ACHN (cell line): ENCODE results near the gene TFDP1.

Experiments used
- DNase-seq: peaks from one replicate; pipeline ENCODE4 v3.0.0-alpha.2; 2015
- in situ Hi-C: cut with HindIII; loops from 2 replicates; pipeline ENCODE4 v1.10.0; 2017; ENCODE audit warnings: low sequenced_read_pairs, low pct_ligation_motif_present, low pct_unique_long_range_greater_than_20kb

TFDP1 gene

DNA sequence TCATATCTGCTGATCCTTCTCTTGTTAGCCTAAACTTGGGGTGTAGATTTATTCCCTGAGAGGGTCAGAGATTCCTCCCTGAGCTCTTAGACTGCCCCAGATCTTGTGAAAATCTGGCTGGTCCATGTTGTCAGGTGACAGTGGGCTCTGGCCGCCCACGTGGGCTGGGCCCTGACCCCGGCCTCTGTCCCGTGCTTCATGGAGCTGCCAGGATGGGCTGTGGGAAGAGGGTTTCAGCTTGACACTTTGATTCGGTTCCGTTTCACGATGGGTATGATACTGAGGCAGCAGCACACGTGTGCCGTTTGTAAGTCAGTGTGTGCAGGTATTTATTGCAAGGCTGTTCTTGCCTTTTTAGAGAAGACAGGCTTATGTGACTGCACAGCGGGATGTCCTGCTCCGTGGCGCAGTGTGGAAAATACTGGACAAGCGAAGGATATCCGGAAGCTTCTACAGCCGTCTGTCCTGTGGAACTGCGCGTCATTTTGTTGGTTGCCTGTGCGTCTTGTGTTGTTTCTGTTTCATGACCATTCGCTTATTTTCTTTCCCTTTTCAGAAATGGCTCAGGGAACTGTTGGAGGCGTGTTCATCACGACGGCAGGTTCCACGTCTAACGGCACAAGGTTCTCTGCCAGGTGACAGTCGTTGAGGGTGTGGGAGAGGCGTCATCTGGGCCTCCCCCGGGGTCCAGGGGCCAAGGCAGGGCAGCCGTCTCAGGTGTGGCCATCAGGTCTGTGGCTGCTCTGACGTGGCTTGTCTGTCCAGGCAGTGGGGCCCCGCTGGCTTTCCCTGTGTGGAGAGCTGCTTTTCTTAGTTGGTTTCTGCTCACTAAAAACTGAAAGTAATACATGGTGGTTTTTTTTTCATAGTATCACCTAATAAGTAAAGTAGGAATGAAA lies 53.0 kb downstream of the TFDP1 start:
- in situ Hi-C loops = no loop called here

DNA sequence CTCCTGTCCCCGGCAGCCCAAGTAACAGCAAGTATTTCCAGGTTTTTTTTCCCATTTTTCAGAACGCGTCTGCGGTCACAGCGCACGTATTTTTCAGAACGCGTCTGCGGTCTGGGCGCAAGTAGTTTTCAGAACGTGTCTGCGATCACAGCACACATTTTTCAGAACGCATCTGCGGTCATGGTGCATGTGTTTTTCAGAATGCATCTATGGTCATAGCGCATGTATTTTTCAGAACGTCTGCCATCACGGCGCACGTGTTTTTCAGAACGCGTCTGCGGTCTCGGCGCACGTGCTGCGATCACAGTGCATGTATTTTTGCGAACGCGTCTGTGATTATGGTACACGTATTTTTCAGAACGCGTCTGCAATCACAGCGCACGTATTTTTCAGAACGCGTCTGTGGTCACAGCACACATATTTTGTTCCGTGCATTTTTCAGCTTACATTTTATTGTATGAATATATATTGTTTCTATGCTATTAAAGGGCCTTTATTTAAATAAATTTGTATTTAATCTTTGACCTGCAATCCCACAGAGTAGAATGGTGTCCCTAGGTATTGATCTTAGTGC lies 53.7 kb downstream of the TFDP1 start:
- in situ Hi-C loops = no loop called here
- DNase-seq = no peak

More for the DNA sequence above, 53.0 kb downstream of the TFDP1 start:
- no peak for DNase-seq

DNA sequence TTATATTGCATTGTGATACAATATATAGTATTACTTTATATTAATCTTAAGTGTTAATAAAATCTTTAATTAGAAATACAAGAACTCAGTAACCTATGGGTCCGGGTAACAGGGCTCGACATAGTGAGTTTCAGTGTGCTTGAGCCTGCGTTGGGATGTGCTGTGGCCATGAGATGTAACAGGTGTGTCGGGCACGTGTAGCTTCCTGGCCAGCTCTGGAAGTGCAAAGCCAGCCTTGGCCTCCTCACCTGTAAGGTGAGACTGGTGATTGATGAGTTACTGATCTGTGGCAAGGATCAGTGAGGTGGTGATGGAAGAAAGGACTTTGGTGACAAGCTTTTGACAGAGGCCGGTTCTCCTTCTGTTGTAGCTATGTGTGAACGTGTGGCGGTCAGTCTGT lies 54.3 kb downstream of the TFDP1 start:
- in situ Hi-C loops = no loop called here
- DNase-seq = no peak

DNA sequence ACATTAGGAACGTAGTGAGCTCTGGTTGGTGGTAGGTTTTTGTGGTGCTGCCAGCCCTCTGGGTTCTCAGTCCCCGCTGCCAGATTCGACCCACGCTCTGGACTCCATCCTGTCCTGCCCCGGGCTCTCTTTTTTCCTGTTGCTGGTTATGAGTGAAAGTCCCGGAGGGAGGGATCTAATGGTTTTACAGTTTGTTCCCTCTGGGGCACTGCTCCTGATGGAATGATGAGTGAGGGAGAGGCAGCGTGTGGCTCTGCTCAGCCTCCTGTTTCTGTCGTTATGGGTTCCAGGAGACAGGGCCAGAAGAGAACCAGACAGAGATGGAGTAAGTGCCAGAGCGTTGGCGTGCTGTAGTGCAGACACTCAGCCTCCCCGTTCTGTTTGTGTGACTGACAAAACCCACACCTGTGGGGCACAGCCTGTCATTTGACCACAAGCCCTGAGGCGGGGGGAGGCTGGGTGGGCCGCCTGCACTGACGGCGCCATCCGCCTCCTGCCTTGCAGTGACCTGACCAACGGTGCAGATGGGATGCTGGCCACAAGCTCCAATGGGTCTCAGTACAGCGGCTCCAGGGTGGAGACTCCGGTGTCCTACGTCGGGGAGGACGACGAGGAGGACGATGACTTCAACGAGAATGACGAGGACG lies 55.2 kb downstream of the TFDP1 start:
- DNase-seq = no peak
- in situ Hi-C loops = no loop called here

DNA sequence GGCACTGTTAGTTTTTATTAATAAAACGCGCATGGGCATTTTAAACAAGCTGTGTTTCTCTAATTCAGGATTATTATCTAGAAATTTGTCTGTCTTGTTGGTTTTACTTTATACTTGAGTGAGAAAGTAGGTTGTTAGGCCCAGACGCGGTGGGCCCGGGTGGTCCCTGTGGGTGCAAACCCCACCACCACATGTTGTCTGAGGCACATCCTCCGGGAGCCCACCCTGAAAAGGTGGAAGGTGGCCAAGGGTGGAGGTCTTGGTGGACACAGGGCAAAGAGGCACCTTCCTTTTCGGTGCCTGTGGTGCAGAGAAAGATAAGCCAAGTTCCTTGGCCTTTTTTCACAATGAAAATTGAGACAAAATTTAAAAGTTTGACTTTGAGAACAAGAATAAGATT lies 56.9 kb downstream of the TFDP1 start:
- in situ Hi-C loops = no loop called here
- no peak for DNase-seq

DNA sequence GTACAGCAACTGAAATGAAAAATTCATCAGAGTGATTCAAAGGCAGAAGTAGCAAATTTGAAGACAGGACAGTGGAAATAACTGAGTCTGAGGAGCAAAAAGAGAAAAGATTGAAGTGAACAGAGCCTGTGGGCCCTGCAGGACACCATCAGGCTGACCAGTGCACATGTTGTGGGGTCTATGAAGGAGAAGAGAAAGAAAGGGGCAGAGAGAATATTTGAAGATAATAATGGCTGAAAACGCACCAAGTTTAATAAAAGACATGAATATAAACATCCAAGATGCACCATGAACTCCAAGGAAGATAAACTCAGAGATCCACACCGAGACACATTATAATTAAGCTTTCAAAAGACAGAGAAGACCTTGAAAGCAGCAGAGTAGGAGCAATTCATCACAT lies 58.0 kb downstream of the TFDP1 start:
- in situ Hi-C loops = no loop called here
- no peak for DNase-seq

DNA sequence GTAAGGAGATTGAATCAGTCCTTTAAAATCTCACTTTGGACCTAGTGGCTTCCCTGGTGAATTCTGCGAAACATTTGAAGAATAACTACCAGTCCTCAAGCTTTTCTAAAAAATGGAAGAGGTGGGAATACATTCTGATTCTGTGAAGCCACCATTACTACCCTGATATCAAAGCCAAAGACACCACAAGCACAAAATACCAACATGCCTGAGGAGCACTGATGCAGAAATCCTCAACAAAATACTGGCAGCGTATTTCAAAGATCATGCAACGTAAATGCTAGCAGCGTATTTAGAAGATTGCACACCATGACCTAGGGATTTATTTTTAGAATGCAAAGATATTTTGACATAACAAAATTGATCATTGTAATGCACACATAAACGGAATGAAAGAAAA lies 59.0 kb downstream of the TFDP1 start:
- in situ Hi-C loops = no loop called here

DNA sequence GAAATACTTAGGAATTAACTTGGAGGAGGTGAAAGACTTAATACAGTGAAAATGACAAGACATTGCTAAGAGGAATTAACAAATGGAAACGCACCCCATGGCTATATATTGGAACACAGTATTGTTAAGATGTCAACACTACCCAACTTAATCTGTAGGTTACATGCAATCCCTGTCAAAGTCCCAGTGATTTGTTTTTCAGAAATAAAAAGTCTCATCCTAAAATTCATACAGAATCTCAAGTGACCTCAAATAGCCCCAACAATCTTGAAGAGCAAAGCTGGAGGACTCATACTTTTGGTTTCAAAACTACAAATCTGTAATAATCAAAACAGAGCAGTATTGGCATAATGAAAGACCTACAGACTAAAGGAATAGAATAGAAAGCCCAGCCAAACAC lies 60.2 kb downstream of the TFDP1 start:
- in situ Hi-C loops = no loop called here
- no peak for DNase-seq

More for the DNA sequence above, 59.0 kb downstream of the TFDP1 start:
- DNase-seq = peak; percentile 72

DNA sequence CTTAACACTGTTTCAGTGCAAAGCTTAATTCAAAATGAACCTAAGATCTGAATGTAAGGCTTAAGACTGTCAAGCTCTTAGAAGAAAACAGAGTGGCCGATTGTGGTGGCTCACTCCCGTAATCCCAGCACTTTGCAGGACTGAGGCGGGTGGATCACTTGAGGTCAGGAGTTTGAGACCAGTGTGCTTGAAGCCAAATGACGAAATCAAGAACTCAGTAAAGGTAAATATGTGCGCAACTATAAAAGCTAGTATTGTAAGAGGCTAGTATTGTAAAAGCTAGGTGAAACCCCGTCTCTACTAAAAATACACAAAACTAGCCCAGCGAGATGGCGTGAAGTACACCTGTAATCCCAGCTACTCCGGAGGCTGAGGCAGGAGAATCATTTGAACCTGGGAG lies 60.8 kb downstream of the TFDP1 start:
- in situ Hi-C loops = no loop called here
- no peak for DNase-seq

DNA sequence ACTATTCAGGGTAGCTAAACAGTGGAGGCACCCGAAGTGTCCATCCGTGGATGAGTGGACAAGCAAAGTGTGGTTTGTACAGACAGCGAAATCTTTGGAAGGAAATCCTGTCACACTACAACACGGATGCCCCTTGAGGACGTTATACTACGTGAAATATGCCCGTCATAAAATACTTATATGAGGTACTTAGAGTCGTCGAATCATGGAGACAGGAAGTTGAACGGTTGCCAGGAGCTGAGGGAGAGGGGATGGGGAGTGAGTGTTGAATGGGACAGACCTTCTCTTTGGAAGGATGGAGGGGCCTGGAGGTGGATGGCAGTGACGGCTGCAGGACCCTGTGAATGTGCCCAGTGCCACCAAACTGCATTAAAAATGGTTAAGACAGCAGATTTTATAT lies 61.8 kb downstream of the TFDP1 start:
- no peak for DNase-seq
- in situ Hi-C loops = no loop called here

DNA sequence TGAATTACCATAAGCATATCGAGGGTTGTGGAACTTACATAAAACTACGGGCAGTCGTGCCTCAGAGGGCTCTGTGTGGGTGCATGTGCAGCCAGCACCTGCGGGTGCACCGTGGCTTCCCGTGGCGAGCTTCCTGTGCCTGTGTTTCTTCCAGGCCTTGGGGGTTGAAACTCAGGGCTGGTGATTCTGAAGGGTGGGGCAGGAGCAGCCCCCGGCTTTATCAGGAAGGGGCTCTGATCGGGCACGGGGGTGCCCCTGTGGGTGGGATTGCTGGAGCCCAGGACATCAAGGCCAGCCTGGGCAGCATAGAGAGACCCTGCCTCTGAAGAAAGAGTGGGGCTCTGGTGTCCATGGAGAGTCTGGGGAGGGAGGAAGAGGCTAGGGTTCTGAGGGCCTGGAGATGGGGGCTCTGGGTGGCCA lies 62.4 kb downstream of the TFDP1 start:
- DNase-seq = no peak
- in situ Hi-C loops = no loop called here

DNA sequence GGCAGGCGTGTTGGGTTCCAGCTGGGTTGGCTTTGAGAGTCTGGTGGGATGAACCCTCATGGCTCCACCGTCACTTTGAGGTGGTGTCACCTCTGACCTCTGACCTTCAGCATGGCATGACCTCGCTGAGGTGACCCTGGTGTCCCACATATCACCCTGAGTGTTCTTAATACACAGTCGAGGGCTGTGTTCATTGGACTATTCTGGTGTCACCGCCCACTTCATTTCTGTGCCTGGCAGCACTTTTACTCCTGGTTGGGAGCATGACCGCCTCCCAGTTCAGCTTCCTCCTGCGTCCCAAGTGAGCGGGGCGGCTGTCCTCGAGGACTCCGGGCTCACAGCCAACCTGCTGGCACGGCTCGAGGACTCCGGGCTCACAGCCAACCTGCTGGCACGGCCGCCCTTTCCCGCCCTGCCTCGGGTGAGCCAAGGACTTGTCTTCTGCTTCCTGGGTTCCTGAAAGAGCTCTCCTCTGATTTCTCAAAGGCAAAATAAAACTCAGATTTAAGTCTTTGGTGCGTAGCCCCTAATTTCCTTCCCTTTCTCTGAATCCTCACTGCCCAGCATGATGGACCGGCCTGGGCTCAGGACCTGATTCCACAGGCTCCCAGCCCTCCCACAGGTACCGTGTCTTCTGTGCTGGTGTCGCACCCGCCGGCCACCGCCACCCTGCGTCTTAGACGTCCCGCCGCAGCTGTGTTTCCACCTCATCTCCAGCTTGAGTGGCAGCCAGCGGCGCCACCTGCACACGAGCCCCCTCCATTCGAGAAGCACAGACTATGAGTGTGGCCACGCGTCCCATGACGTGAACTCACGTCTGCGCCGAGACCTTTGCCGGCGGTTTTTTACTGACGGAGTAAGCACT lies 63.0 kb downstream of the TFDP1 start:
- in situ Hi-C loops = no loop called here
- peak; percentile 76 for DNase-seq

DNA sequence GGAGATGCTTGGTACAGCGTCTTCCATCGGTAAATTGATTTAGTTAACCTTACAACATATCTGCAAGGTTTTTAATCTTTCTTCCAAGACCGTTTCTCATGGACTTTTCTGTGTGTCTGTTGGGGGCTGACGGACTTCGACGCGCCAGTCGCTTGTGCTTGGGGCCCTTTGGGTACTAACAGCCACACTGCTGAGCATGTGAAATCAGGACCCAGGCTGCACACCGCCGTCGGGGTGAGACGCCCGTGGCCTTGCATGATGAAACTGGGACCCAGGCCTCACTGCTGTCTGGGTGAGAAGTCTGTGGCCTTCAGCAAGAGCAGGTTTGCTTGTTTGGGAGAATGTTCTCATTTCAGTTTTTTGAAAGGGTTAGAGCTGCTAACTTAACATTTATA lies 63.7 kb downstream of the TFDP1 start:
- no peak for DNase-seq
- in situ Hi-C loops = no loop called here

DNA sequence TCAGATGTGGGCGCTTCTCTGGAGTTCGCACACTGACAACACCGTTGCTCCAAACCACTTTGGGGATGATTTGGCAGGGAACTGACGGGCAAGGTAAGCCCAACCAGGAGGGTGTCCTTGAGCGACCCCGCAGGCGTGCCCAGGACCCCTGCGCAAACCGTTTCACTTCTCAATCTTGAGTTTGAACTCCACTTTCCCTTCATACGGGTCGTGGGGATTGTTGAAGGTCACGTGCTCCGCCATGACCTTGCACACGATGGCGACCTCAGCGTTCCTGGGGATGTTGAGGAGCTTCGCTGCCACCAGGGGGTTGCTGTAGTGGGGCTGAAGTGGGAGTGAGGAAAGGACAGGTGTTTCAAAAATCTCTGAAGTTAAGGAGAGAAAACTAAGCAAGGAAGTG lies 64.7 kb downstream of the TFDP1 start:
- DNase-seq = no peak
- in situ Hi-C loops = no loop called here

DNA sequence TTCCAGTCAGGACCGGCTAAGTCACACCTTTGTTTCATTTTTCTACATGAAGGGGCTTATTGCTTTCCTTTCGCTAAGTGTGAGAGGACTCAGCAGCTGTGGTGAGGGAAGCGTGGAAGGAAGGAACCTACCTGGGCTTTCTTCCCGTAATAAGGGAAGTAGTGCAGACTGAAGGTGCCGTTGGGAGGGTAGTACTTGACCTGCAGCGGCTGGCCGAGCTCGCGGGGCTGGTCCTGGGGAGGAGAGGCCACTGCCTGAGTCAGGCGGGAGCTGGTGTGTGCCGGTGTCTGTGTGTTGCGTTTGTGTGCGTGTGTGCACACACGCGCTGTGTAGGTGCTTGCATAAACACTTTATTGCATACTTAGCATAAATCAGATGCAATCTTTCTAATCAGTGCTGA lies 65.7 kb downstream of the TFDP1 start:
- no peak for DNase-seq
- in situ Hi-C loops = no loop called here

DNA sequence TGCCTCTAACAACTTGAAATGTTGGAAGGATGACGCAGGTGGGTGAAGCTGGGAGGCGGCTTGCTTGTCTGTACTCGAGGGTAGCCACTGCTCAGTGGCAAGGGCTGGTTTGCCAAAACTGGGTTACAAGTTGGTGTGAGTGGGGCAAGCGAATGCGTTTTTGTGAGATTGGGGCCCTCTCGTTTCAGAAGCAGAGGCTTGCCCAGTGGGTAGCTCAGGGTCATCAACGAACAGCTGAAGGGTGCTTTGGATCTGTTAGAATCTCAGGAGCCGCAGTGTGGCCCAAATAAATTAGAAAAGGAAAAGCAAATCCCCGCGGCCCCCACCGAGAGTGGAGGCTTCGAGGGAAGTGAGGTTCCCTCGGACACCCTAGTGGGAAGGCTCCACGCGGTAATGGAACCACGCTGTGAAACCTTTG lies 66.2 kb downstream of the TFDP1 start:
- in situ Hi-C loops = no loop called here
- no peak for DNase-seq

DNA sequence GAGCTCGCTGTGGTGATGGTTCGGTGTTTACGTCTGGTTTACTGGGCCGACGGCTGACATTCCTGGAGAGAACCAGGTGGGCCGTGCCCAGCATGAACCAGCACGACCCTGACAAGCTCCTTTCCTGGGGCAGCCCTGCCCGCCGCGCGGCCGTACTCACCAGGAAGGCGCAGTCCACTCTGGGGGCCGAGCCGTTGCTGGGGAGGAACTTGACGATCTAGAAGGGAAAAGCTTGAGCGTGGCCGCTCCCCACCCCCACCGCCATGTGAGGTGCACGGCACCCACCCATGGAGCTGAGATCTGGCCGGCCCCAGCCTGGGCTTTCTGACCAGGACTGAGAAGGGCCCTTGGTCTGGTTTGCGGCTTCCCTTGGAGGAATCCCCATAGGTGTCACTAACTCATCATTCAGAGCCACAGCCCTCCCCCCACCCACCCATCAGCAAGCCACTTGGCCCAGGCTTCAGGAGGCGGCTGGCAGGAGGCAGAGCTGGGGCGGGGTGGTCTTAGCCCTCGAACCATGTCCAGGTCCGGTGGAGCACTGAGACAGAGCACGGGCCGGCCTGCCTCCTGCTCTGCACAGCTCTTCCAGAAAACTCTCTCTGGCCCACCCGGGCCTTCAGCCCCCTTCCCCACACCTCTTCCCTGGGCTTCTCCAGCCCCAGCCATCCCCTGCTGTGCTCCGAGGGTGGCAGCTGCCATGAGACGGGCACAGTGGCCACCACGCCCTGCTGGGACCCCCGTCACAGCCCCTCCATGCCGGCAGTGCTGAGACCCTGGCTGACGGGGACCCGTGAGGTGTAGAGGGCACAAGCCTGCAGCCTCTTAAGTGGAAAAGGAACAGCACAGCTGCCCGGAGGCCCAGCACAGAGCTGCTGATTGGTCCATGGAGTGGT lies 67.2 kb downstream of the TFDP1 start:
- in situ Hi-C loops = no loop called here
- no peak for DNase-seq
